ENCODE measurements around the gene FAM120C.

- TF ChIP-seq GATA2 (IDR thresholded peaks at IDR 0.05; ENCODE audit: low read depth, low read length) (no peak), GATA3 (IDR thresholded peaks at IDR 0.05; ENCODE audit: low read depth, low read length) (no peak)
These were observed 97.4 kb downstream of the FAM120C start for GRCh38 chrX:54085666-54086065.

Measured in SH-SY5Y (cell line).